GM12865 (cell line): ENCODE results near the gene PREP.

Source experiments
- DNase-seq: peaks from one replicate; pipeline ENCODE4 v3.0.0; 2010; ENCODE audit warnings: low read depth
- H3K4me3 ChIP-seq: 2 replicates; pipeline ENCODE4 v1.5.1; 2011; ENCODE audit warnings: mild to moderate bottlenecking, low read depth, low read length, control low read depth
- TF ChIP-seq, protein P1 (sequence below): IDR thresholded peaks from 2 replicates; pipeline ENCODE4 v1.5.1; 2011; ENCODE audit warnings: low read length, control low read depth, low read depth, inconsistent platforms; ENCODE audit not compliant: insufficient read depth; ENCODE audit errors: missing control alignments

The PREP gene

DNA sequence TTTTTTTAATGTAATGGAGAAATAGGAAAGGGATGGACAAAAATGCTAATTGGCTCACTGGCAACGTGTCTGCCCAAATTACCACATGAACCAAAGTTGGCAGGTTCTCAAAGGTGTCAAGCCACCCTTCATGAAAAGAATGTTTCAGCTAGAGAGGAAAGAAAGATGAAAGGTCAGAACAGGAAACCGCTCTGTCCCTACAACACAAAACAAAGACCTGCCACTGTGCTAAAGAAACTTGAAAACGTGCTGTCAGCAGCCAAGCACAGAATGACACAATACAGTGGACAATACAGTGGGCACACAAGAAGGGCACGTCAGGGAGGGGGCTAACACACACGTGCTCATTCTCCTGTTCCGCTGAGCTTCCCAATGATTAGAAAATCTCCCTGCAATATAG, 4.9 kb downstream of the PREP start:
- DNase-seq = no peak
- no peak overlapping the region for H3K4me3 ChIP-seq
- TF ChIP-seq, protein P1, sequence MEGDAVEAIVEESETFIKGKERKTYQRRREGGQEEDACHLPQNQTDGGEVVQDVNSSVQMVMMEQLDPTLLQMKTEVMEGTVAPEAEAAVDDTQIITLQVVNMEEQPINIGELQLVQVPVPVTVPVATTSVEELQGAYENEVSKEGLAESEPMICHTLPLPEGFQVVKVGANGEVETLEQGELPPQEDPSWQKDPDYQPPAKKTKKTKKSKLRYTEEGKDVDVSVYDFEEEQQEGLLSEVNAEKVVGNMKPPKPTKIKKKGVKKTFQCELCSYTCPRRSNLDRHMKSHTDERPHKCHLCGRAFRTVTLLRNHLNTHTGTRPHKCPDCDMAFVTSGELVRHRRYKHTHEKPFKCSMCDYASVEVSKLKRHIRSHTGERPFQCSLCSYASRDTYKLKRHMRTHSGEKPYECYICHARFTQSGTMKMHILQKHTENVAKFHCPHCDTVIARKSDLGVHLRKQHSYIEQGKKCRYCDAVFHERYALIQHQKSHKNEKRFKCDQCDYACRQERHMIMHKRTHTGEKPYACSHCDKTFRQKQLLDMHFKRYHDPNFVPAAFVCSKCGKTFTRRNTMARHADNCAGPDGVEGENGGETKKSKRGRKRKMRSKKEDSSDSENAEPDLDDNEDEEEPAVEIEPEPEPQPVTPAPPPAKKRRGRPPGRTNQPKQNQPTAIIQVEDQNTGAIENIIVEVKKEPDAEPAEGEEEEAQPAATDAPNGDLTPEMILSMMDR = no peak

DNA sequence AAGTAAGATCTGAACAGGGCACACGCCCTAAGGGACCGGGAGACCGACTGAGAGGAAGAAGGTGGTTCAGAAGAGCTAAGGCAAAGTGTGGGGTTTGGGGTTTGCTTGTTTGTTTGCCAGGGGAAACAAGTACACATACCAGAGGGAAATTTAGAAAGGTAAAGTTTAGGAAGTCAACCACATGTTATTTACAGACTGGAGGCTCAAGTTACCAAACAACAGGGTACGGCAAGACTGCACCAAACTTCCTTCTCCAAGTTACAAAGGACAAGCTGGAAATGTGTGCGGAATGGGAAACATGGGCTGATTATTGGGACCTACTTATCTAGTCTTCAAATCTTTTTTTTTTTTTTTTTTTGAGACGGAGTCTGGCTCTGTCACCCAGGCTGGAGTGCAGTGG, 11.2 kb downstream of the PREP start:
- TF ChIP-seq, protein P1 = no peak
- DNase-seq = no peak
- no peak overlapping the region for H3K4me3 ChIP-seq

DNA sequence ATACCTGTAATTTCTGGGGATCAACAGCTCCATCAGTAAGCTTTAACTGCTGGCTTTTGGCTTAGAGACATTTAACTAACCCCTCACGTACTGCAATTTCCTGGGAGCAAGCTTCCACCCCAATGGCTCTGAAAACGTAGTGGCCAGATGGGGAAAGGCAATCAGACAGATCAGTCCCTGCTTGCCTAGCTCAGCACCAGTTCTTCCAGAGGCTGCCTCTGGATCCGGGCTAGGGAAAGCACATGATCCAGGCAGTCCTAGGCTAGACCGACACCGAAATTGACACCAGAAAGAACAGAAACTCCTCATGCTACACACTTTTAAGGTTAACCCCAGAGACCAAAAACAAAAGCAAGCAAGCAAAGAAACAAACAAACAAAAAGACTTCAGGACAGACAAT, 13.3 kb downstream of the PREP start:
- DNase-seq = no peak
- no peak overlapping the region for H3K4me3 ChIP-seq
- TF ChIP-seq, protein P1 = no peak

DNA sequence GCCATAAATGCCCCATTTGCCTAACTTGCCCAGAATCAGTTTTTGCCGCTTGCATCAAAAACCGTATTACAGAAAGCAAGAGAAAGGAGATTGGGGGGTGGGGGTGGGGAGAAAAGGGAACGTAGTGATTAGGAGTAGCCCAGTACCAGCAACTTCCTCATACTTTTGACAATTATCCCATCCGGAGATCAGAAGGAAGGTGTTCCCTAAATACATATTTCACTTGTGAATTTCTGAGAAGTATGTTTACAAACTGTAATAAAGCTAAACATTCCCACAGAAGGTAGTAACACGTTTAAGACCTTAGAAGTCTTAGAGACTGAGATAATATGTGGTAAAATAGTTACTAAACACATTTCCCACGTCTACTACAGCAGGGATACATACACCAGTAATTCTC, 14.5 kb downstream of the PREP start:
- TF ChIP-seq, protein P1 = no peak
- DNase-seq = no peak
- H3K4me3 ChIP-seq = no peak overlapping the region

DNA sequence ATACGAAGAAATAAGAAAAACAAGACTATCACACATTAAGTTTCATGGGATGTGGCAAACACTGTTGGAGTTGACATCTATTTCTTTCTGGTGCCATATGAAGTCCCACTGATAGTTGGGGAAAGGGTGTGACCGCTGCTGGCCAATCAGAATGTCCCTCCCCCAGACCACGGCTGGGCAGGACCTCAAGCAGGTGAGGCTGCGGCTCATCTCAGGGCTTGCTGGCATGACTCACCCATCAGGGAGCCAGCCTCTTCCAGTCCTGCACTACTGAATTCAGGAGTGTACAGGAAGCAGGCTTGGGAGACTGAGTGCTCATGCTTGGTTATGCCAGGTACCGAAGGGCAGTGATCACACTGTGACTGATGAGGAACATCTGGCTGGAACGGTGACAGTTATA, 18.9 kb downstream of the PREP start:
- TF ChIP-seq, protein P1 = no peak
- H3K4me3 ChIP-seq = no peak overlapping the region
- no peak for DNase-seq

DNA sequence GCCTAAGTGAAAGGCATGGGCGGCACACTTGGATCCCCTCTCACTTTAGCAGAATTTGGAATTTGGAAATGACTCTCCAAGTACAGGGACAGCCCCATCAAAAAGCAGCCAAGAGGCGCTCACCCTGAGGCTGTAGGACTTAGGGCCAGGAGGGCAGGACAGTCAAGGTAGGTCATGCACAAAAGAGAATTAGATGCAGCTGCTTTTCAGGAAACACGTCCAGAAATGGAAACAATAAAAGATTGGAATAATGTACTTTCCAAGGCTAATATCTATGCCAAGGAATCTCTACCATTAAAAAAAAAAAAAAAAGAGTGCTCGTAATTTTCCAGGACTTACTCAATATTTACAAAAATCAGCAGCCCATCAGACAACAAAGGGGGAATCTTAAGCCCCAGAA, 19.9 kb downstream of the PREP start:
- TF ChIP-seq, protein P1 = no peak
- no peak for DNase-seq
- H3K4me3 ChIP-seq = no peak overlapping the region

DNA sequence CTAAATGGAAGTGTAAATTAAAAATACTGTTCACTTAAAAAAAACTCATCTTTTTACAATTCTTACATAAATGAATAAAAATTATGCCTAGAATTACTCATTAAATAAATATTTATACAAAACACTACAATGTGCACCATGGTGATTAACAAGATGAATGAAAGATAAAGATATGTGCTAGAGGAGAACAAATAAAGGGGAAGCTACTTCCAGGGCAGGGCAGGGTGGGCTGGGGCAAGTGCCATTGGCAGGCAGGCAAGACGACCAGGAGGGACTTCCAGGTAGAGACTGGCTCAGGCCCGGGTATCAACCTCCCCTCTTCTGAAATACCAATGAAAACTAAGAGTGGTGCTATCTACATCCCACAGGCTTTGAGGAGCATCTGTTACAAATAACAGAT, 20.4 kb downstream of the PREP start:
- no peak for DNase-seq
- no peak overlapping the region for H3K4me3 ChIP-seq
- TF ChIP-seq, protein P1 = no peak
